Measurements from ENCODE around the gene RETN.

DNA sequence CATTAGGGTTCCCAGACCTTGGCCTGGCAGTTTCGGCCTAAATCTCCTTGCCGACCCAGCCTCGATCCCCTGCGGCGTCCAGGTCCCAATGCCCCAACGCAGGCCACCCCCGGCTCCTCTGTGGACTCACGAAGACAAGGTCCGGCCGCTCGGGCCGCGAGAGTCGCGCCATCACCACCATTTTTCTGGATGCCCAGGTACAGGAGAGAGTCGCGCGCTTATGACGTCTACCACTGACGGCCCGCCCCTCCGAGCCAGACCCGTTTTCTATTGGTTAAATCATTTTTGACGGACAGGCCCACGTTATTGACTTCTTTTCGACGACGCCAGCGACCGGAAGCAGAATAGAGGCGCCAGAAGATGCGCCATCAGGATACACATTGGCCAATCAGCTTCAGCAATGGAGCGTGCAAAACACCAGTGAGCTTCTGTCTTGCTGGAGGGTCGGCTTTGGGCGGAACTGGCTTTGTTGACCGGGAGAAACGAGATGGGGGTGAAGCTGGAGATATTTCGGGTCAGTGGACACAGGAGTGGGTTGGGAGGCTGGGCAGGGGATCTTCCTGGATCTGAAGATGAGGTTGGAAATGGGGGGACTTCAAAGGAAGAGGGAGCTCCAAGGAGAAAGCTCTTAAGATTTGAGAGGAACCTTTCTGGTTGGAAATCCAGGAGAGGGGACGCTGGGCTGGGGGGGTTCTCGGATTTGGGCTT lies 39.3 kb upstream of the RETN start, which contains the start of the genes PET100 and XAB2:
- no peak for TF ChIP-seq GLIS3 (CRISPR knock-in tag; IDR thresholded peaks at IDR 0.05)
- no peak for TF ChIP-seq RARB (CRISPR knock-in tag; IDR thresholded peaks at IDR 0.05)
- no peak for TF ChIP-seq PPARA (CRISPR knock-in tag; IDR thresholded peaks at IDR 0.05; ENCODE audit: borderline replicate concordance)
- no peak for TF ChIP-seq SNAI2 (CRISPR knock-in tag; IDR thresholded peaks at IDR 0.05)
- no peak for TF ChIP-seq CREB5 (CRISPR knock-in tag; IDR thresholded peaks at IDR 0.05; ENCODE audit: low read depth)
- no peak for TF ChIP-seq ZFP30 (CRISPR knock-in tag; IDR thresholded peaks at IDR 0.05)
- no peak for TF ChIP-seq ZFP3 (CRISPR knock-in tag; IDR thresholded peaks at IDR 0.05)
- no peak for TF ChIP-seq CSDC2 (CRISPR knock-in tag; IDR thresholded peaks at IDR 0.05)
- no peak for TF ChIP-seq ESRRG (CRISPR knock-in tag; IDR thresholded peaks at IDR 0.05)
- no peak for TF ChIP-seq ISL1 (CRISPR knock-in tag; IDR thresholded peaks at IDR 0.05)
- no peak for TF ChIP-seq ZNF565 (CRISPR knock-in tag; conservative IDR thresholded peaks at IDR 0.05; ENCODE audit: low read depth)
- no peak for TF ChIP-seq ZC3H10 (CRISPR knock-in tag; IDR thresholded peaks at IDR 0.05)

Measured in SK-N-SH treated with all-trans-retinoic acid at 6 μM for 48 hours (cell line).